NCI-H1092 treated with DMSO at 0.1 percent for 48 hours (cell line): Measurements from ENCODE around the gene CCDC59.
"Not testable (repeated sequence)": the region's sequence is repeated elsewhere in the genome, so short reads cannot be mapped to it uniquely, and the experiment has no call there.

ENCODE experiments used
- DNase-seq: peaks from one replicate; lab custom pipeline; 2025; lab: John Stamatoyannopoulos, UW

CCDC59 gene, protein sequence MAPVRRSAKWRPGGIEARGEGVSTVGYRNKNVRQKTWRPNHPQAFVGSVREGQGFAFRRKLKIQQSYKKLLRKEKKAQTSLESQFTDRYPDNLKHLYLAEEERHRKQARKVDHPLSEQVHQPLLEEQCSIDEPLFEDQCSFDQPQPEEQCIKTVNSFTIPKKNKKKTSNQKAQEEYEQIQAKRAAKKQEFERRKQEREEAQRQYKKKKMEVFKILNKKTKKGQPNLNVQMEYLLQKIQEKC

DNA sequence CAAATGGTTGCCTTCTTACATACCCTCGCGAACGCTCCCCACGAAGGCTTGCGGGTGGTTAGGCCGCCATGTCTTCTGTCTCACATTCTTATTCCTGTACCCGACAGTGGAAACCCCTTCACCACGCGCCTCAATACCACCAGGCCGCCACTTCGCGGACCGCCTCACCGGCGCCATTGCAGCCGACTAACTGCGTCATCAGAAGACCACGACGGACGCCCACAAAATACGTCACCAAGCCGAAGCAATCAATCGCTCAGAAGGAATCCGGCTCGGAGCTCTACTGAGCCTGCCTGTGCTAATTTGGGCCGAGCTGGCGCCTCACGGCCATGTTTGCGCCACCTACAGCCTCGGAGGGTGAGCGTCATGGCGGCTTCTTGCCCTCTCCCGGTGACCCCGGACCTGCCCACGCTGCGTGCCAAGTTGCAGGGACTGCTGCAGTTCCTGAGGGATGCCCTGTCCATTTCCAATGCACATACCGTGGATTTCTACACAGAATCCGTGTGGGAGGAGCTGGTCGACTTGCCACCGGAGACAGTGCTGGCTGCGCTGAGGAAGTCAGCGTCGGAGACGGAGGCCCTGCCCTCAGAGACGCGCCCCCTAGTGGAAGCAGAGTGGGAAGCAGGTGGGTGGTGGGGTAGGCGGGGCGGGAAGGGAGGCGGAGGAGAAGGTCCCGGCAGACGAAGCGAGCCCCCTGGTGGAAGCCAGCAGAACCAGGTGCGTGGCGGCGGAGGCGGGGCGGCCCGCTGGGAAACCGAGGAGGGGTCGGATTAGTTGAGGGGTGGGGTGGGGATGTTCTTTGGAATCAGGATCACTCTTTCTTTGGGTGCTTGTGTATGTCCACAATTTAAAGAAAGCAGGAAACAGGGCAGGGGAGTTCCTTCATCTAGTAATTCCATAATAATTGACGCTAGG lies at the start of gene CCDC59, which contains the start of gene METTL25:
Gene CCDC59 (minus strand): TSS at position 188 of the 915 bp plus-strand sequence. CDS start 11 bp downstream, at position 177.
Gene METTL25 (plus strand): TSS at position 330 of the 915 bp plus-strand sequence. CDS start 37 bp downstream, at position 367.
- peak; percentile 95 for DNase-seq

DNA sequence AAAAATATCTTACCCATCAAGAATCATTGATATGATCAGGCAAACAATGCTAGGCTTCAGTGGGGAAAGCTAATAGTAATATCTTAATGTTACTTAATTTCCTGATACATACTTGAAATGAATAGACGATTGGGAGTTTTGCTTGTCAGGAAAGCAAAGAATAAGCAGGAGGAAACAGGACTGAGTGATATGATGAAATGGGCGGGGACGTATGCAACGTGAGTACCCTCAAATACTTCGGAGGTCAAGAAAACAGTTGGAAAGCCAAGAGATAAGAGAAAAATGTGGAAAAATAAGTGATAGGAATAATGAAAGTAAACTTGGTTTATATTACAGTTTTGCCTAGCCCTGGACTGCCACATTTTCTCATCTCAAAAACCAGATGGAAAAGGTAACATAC lies 49.3 kb upstream of the CCDC59 start:
- DNase-seq, result no peak

DNA sequence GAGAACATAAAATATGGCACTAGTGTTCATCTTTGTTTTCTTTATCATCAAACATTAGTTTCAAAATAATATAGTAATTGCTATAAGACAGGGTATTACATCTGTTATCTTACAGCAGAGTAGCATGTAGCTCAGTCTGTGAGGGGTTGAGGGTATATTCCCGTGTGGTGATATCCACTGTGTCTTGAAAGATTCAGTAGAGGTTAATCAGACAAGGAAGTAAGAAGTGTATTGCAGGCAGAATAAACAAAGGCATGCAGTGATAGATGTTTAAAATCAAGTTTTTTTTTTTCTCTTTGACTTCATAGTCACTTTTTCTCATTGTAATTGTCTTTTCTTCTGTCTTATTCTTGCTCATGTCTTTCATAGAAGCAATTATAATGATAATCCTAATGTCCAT lies 48.5 kb upstream of the CCDC59 start:
- no peak for DNase-seq

DNA sequence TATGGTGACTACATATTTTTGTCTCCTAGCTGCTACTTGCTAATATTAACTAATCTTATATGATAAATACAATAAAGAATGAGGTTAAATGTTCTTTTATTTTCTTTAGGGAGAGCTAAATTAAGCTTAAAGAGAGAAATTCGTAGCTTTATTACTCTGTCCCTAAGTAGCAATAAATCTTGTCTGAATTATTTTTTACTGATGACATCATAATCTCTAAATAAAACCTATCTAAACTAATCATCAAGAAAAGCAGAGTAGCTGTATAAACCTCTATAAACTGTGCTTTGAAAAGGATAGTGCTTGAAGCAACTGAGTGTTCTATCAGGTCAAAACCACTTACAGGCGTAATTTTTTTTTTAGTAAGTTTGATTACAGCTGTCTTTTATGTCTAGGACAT lies 42.6 kb upstream of the CCDC59 start:
- no peak for DNase-seq

DNA sequence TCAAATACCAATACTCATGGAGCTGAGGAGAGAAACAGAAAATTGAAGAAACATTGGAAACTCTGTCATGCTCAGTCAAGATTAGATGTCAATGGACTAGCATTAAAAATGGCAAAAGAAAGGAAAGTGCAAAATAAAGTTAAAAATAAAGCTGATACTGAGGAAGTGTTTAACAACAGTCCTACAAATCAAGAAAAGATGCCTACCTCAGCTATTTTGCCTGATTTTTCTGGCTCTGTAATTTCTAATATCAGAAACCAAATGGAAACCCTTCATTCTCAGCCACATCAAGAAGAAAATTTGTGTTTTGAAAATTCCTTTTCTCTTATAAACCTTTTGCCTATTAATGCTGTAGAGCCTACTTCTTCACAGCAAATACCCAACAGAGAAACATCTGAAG lies 40.7 kb upstream of the CCDC59 start:
- DNase-seq, result no peak

DNA sequence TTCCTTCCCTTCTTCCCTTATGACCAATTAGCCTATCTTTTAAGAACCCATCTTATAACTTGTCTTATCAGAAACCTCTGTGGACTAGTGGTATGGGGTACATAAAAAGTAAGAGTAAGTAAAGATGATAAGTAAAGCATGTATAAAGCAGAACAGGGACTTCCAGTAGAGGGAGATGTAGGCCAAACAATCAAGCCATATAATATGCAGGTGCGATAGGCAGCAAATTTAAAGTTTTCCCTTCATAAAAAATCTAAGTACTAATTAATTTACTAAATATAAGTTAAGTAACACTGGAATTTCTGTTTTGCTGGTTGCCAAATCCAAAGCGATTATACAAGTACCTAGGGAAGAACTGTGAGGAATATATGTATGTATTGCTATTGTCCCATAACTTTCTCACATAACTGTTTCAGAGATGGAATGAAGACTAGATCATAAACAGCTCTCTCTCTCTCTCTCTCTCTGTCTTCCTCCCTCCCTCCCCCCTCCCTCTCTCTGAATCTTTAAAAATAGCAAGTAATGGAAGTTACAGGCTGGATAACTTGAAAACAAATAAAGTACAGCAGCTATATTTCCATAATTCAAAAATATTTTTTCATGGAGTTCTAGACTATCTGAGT lies 25.9 kb upstream of the CCDC59 start:
- no peak for DNase-seq

DNA sequence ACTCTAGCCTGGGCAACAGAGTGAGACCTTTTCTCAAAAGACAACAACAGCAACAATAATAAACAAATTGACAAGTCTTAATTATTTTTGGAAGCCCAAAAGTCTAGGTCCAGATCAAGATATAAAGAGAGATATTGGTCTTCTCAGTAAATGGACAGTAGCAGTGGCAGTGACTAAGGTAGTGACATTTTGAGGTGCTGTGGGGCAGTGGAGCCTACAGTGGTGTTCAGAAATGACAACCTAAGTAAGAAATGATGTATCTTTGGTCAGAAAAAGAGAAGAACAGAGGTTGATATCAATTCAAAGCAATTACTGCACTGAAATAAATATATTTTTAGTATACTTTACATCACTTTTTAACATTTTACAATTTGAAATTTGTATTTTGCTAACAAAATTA lies 20.8 kb upstream of the CCDC59 start:
- no peak for DNase-seq

DNA sequence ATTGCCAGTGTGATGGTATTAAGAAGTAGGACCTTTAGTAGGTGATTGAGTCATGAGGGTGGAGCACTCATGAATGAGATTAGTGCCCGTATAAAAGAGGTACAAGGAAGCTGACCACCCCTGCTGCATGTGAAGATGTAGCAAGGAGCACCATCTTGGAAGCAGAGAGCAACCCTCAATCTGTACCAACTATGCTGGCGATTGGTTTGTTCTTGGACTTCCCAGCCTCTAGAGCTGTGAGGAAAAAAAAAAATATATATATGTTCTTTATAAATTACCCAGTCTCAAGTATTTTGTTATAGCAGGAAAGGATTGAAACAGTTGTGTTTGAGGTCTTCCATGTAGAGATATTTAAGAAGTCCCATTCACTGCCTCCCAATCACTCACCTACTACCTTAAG lies 17.0 kb upstream of the CCDC59 start:
- DNase-seq, result no peak

DNA sequence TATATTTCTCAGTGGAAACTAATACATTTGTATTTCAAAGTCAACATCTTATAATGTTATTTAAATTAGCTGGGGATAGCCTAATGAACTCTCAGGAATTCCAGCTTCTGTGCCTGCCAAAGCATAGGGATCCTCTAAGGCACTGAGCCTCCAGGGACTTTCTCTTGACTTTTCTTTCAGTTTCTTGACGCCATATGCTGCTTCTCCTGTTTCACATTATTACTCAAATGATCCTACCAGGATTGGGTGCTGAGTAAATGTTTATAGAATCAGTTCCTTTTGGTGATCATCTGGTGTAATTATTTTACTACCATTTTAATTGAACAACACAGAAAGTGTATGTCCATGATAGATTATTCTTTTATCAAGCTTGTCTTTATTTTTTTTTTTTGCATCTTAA lies 8.0 kb upstream of the CCDC59 start:
- DNase-seq, result no peak

DNA sequence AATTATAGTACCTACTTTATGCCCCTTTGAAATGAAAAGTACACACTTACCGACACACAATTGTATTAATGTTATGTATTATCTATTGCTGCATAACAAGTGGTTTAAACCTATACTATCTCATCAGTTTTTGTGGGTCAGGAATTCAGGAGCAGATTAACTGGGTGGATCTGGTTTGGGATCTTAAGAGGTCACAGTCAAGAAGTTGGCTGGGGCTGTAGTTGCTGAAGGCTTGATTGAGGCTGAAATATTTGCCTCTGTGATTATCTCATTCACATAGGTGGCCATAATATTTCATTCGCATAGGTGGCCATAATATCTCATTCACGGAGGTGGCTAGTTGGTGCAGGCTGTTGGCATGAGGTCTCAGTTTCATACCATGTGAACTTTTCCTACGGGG lies 5.8 kb upstream of the CCDC59 start:
- no peak for DNase-seq

DNA sequence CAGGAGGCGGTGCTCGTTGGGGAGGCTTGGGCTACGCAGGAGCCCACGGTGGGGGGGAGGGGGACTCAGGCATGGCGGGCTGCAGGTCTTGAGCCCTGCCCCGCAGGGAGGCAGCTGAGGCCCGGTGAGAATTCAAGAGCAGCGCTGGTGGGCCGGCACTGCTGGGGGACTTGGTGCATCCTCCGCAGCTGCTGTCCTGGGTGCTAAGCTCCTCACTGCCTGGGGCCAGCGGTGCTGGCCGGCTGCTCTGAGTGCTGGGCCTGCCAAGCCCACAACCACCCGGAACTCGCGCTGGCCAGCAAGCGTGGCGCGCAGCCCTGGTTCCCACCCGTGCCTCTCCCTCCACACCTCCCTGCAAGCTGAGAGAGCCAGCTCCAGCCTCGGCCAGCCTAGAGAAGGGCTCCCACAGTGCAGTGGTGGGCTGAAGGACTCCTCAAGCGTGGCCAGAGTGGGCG lies 3.3 kb upstream of the CCDC59 start:
- DNase-seq, result no peak

DNA sequence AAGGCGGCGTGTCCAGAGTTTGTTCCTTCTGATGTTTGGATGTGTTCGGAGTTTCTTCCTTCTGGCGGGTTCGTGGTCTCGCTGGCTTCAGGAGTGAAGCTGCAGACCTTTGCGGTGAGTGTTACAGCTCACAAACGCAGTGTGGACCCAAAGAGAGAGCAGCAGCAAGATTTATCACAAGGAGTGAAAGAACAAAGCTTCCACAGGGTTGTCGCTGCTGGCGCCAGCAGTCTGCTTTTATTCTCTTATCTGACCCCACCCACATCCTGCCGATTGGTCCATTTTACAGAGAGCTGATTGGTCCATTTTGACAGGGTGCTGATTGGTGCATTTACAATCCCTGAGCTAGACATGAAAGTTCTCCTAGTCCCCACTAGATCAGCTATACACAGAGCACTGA lies 2.6 kb upstream of the CCDC59 start:
- DNase-seq, result not testable (repeated sequence)

DNA sequence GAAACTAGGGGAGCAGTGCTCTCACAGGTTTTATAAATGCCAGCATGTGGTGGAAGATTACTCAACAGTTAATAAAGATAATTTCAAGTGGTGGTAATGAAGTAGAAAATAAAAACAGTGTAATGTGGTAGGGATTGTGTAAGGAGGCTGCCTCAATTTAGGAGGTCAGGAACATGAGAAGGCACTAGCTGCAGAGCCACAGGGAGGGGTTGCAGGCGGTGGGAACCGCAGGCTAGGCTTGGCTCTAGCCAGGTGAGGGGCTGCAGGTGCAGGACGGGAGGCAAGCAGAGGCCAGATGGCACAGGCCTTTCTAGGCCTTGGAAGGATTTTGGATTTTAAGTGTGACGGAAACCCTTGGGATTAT lies 910 bp upstream of the CCDC59 start:
- peak; percentile 35 for DNase-seq

DNA sequence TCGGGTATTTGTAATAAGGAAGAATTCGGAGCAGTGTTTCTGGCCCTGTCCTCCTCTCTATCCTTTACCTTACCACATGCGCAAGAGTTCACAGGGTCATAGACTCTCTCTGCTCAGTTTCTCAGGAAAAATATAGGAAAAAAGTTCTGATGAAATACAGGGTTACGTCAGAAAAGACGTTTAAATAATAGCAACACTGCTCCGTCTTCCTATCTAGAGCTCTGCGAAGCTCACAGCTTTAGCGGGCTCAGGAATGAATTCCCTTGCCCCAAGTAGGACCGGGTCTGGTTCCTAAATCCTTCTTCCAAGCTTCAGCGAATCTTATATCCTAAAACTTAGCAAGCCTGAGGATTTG lies 365 bp downstream of the CCDC59 start:
- no peak for DNase-seq

DNA sequence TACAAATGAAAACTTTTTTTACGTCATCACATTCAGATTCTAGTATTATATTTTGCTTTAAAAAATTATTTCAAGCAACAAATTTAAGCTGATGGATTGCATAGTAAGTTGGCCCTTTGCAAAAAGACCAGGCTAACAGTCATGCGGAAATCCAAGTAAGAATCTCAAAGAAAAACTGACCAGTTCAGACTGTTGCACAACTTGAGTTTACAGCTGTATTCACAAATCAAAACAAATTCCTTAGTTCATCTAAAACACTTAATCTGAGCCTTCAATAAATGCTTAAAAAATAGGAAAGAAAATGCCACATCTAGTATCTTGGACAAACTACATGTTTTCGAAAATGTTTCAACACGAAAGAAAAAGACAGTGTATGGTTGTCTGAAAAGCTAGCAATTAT lies 847 bp downstream of the CCDC59 start:
- DNase-seq, result no peak

DNA sequence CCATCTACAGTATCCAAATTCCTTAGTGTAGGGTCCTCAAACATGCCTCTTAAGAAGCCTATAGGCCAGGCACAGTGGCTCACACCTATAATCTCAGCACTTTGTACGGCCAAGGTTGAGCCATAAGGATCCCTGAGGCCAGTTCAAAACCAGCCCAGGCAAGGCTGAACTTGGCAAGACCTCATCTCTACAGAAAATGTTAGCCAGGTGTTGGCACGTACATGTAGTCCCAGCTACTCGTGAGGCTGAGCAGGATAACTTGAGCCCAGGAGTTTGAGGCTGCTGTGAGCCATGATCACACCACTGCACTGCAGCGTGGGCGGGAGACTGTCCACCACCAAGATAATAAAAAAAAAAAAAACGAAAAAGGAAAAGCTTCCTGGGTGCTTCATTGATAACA lies 6.8 kb downstream of the CCDC59 start:
- no peak for DNase-seq

DNA sequence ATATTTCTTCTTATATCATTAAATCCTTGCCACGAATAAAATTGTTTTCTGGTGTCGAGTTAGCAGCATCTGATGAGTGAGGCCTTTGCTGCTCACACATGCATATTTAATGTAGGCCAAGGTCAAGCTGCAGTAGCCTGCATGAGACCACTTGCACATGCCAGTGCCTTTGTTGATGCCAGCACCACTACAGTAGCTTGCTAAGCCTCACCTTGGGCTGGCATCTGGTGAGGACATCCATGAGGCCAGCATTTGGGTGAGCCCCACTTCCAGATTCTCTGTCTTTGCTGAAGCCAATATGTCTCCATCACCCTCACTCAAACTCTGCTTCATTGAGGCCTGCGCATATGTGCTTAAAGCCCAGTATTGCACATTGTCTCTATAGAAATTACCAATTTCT lies 8.0 kb downstream of the CCDC59 start:
- no peak for DNase-seq

DNA sequence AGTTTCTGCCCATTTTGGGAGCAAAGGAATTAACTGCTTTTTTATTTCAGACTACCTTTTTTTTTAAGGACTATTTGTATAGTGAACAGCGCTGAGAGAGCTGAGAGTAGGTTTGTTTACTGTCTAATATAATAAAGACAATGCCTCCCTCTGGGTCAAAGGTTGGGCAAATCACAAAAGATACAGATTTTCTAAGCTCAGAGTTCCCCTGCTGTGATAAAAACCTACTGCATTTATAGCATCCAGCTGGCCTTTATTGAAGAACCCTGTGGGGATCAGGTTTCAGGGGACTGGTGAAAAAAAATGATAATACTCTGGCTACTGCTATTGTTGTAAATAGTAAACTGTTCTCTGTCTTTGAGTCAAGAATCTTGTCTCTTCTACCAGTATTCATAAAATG lies 28.7 kb downstream of the CCDC59 start:
- peak; percentile 88 for DNase-seq

DNA sequence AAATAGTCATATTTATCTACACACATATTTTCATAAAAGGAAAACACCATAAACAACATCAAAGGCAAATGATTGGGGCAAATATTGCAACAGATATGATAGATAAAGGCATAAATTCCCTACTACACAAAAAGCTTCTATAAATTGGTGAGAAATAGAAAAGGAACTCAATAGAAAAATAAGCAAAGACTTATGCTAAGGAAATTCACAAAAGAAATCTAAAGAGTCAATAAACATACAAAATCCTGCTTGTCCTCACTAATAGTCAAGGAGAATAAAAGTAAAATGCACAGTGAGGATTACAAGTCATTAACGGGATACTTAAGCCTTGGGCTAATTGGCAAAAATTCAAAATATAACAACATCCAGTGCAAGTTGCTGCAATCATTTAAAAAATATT lies 30.3 kb downstream of the CCDC59 start:
- DNase-seq, result no peak

DNA sequence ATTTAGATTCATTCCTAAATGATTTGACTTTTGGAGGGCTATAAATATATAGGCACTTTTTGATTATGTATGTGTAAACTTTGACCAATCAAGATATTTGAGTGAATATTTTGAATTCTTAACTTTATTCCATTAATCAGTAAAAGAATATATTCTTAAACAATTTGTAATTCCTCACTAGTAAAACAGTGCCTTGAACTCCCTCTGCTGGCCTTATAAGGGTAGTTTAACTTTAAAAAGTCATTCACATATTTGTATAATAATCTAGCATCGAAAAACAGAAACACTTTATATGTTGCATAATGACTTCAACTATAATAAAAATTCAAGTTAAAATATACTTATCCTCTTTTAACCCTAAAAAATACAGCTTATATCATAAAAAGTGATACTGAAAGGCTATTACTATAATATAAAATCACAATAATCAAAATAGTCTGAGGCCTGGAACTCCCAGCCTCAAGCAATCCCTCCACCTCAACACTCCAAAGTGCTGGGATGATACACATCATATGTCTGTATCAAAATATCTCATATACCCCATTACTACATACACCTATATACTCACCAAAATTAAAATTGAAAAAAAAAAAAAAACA lies 31.2 kb downstream of the CCDC59 start:
- peak; percentile 75 for DNase-seq

DNA sequence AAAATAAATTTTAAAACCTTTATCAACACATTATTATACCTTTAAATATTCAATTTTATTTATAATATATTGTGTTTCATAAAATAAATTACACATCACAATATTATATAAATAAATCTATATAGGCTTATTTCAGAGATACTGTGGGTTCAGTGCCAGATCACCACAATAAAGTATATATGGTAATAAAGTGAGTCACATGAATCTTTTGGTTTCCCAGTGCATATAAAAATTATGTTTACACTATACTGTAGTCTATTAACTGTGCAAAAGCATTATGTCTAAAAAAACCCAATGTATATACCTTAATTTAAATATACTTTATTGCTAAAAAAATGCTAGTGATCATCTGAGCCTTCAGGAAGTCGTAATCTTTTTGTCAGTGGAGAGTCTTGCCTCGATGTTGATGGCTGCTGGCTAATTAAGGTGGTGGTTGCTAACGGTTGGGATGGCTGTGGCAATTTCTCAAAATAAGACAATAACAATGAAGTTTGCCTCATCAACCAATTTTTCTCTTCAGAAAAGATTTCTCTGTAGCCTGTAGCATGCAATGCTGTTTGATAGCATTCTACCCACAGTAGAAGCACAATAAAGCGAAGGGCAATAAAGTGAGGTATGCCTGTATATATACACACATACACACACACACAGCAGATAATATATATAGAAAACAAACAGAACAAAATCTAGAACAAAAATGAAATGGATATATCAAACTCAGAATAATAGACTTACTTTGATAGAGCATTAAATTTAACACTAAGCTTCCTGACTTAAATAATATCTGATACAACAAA lies 32.4 kb downstream of the CCDC59 start:
- peak; percentile 69 for DNase-seq

DNA sequence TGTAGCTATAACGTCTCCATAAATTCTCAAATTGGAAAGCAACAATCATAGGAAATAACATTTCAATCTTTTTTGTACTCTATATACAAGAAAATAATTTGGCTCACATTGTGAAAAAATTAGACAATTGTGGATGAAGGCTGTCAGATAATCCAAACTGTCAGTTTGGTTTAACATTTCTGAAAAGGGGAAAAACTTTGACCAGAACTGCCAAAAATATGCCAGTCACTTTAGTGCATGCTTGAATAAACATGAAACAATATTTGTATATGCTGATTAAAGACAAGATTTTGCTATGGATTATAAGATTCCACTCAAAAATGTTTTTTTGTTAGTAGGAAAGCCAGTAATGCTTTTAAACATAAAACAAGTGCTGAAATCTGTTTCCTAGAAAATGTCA lies 38.9 kb downstream of the CCDC59 start:
- DNase-seq, result no peak
